Suprapubic skin (tissue), 4 donors: Measurements from ENCODE around the gene SEMA7A. TPM values are rescaled to one million over a fixed set of nuclear protein-coding genes. Genes with fewer than 3 reads are reported as not detected.

Experiments used
- DNase-seq, 2 donors: peaks; one replicate each; pipeline ENCODE4 v3.0.0-alpha.2; 2019; ENCODE audit warnings: low spot score in 2 of 2
- H3K27ac ChIP-seq: fragments of 200-600 bp; sonication (generic); one replicate; pipeline ENCODE4 v1.5.1; 2019
- H3K27me3 ChIP-seq: fragments of 200-600 bp; sonication (generic); one replicate; pipeline ENCODE4 v1.5.1; 2019
- H3K36me3 ChIP-seq: fragments of 200-600 bp; sonication (generic); one replicate; pipeline ENCODE4 v1.5.1; 2019
- H3K4me1 ChIP-seq: fragments of 200-600 bp; sonication (generic); one replicate; pipeline ENCODE4 v1.5.1; 2019
- H3K4me3 ChIP-seq: fragments of 200-600 bp; sonication (generic); one replicate; pipeline ENCODE4 v1.5.1; 2019; ENCODE audit warnings: mild to moderate bottlenecking
- H3K9me3 ChIP-seq: fragments of 200-600 bp; sonication (generic); one replicate; pipeline ENCODE4 v1.5.1; 2019
- CTCF ChIP-seq, 2 donors: fragments of 200-600 bp in 1 of 2; fragments of 450-650 bp in 1 of 2; sonication (generic) in 1 of 2; IDR thresholded peaks; one replicate each; pipeline ENCODE4 v1.5.1; 2016 to 2019; ENCODE audit warnings: antibody characterized with exemption in 2 of 2, mild to moderate bottlenecking in 1 of 2, moderate library complexity in 1 of 2
- EP300 ChIP-seq: sonication (generic); formaldehyde crosslinking; IDR thresholded peaks from one replicate; pipeline ENCODE4 v1.6.1; 2017; ENCODE audit warnings: antibody characterized with exemption
- POLR2A ChIP-seq, 2 donors: fragments of 450-650 bp; IDR thresholded peaks; one replicate each; pipeline ENCODE4 v1.6.1; 2017; ENCODE audit warnings: antibody characterized with exemption in 2 of 2, mild to moderate bottlenecking in 2 of 2, moderate library complexity in 2 of 2
- POLR2AphosphoS5 ChIP-seq, 3 donors: sonication (generic); formaldehyde crosslinking; IDR thresholded peaks; one replicate each; pipeline ENCODE4 v1.6.1; 2017; ENCODE audit warnings: antibody characterized with exemption in 3 of 3
- WGBS: methylation state at CpG from one replicate; pipeline ENCODE4 v1.1.5; 2018; 5-methylcytosine and 5-hydroxymethylcytosine counted together
- total RNA-seq, 4 donors: library from RNA; depleted of rRNA; stranded (reverse); fragments of >200 nt; gene quantifications; one replicate each; pipeline ENCODE4 v1.1.0, GENCODE V29; 2016

Gene SEMA7A
- total RNA-seq, 4 donors from 2014 or later = 10.1 to 31.4 (median 18.0) TPM

GRCh38 chr15:74394090-74394846 lies 39.5 kb downstream of the SEMA7A start:
- WGBS = 90% methylated on average over 11 of the region's 11 CpGs
- TF ChIP-seq POLR2AphosphoS5 (IDR thresholded peaks at IDR 0.05) = no peak
- no peak for TF ChIP-seq POLR2A (IDR thresholded peaks at IDR 0.05)
- no peak for TF ChIP-seq CTCF (IDR thresholded peaks at IDR 0.05)
- TF ChIP-seq EP300 = no peak
- Histone ChIP-seq H3K27ac (no peak overlapping the region), H3K4me3 (no peak overlapping the region), H3K36me3 (no peaks in the 10 kb centered on the region), H3K27me3 (no peaks in the 10 kb centered on the region), H3K4me1 (peaks cover under 1% of the 10 kb centered on the region), H3K9me3 (no peaks in the 10 kb centered on the region)
- no peak for DNase-seq

GRCh38 chr15:74393423-74393822 lies 40.3 kb downstream of the SEMA7A start:
- Histone ChIP-seq H3K36me3 (no peaks in the 10 kb centered on the region), H3K27ac (no peak overlapping the region), H3K9me3 (no peaks in the 10 kb centered on the region), H3K4me3 (no peak overlapping the region), H3K4me1 (no peaks in the 10 kb centered on the region), H3K27me3 (no peaks in the 10 kb centered on the region)
- TF ChIP-seq POLR2A (IDR thresholded peaks at IDR 0.05) (no peak), EP300 (no peak), POLR2AphosphoS5 (IDR thresholded peaks at IDR 0.05) (no peak), CTCF (IDR thresholded peaks at IDR 0.05) (no peak)
- DNase-seq = no peak
- 82% methylated on average over 13 of the region's 13 CpGs for WGBS

- no peak for DNase-seq
- no peaks in the 10 kb centered on the region for H3K27me3 ChIP-seq
- H3K4me3 ChIP-seq = no peak overlapping the region
- H3K4me1 ChIP-seq = no peaks in the 10 kb centered on the region
- H3K9me3 ChIP-seq = no peaks in the 10 kb centered on the region
- TF ChIP-seq EP300 (no peak), POLR2AphosphoS5 (IDR thresholded peaks at IDR 0.05) (no peak), POLR2A (IDR thresholded peaks at IDR 0.05) (no peak), CTCF (IDR thresholded peaks at IDR 0.05) (no peak)
- 85% methylated on average over 7 of the region's 7 CpGs for WGBS
- no peak overlapping the region for H3K27ac ChIP-seq
- no peaks in the 10 kb centered on the region for H3K36me3 ChIP-seq
Observed at GRCh38 chr15:74392902-74393301, 40.9 kb downstream of the SEMA7A start.

- no peak for DNase-seq
- 49% methylated on average over 8 of the region's 8 CpGs for WGBS
- H3K27me3 ChIP-seq = no peaks in the 10 kb centered on the region
- no peaks in the 10 kb centered on the region for H3K4me1 ChIP-seq
- H3K9me3 ChIP-seq = no peaks in the 10 kb centered on the region
- H3K36me3 ChIP-seq = no peaks in the 10 kb centered on the region
- TF ChIP-seq POLR2A (IDR thresholded peaks at IDR 0.05) (no peak), POLR2AphosphoS5 (IDR thresholded peaks at IDR 0.05) (no peak), CTCF (IDR thresholded peaks at IDR 0.05) (no peak)
- H3K4me3 ChIP-seq = no peak overlapping the region
- no peak overlapping the region for H3K27ac ChIP-seq
Observed at GRCh38 chr15:74392451-74392830, 41.3 kb downstream of the SEMA7A start.

- DNase-seq = no peak
- Histone ChIP-seq H3K4me1 (peaks cover 5% of the 10 kb centered on the region), H3K27ac (no peak overlapping the region), H3K9me3 (no peaks in the 10 kb centered on the region), H3K4me3 (no peak overlapping the region), H3K27me3 (no peaks in the 10 kb centered on the region), H3K36me3 (no peaks in the 10 kb centered on the region)
- 78% methylated on average over 9 of the region's 9 CpGs for WGBS
- no peak for TF ChIP-seq POLR2A (IDR thresholded peaks at IDR 0.05)
- no peak for TF ChIP-seq POLR2AphosphoS5 (IDR thresholded peaks at IDR 0.05)
- no peak for TF ChIP-seq EP300
- no peak for TF ChIP-seq CTCF (IDR thresholded peaks at IDR 0.05)
Observed at GRCh38 chr15:74391582-74392450, 41.9 kb downstream of the SEMA7A start.
